HepG2 (cell line): ENCODE measurements around the gene EYA2. TPM values are rescaled to one million over a fixed set of nuclear protein-coding genes. Genes with fewer than 3 reads are reported as not detected.

Experiments
- ATAC-seq: fragments of 200-7000 bp; cut with Tn5 transposase; 3 replicates; pipeline ENCODE4 v1.9.1; 2020; ENCODE audit warnings: mild to moderate bottlenecking, moderate library complexity
- BruUV-seq: library from RNA; stranded (reverse); fragments of 400-500 nt; replicated peaks from 2 replicates; lab custom pipeline; 2021; lab: Mats Ljungman, UMichigan
- CTCF ChIA-PET: fragments of 300-600 bp; formaldehyde crosslinking; extraction: SDS; loops from one replicate; lab custom pipeline; 2021; ENCODE audit warnings: low total read pairs, inconsistent platforms, low intra/inter-chr PET ratio; lab: Yijun Ruan, JAX
- POLR2A ChIA-PET: fragments of 350-600 bp; sonication (Branson Sonifier 250); formaldehyde crosslinking; loops from one replicate; lab custom pipeline; 2020; ENCODE audit warnings: antibody characterized with exemption, inconsistent platforms; lab: Yijun Ruan, JAX
- DNase-seq: peaks from one replicate; pipeline ENCODE4 v3.0.0-alpha.2; 2015; ENCODE audit warnings: low spot score
- FAIRE-seq: peaks from 3 replicates; lab custom pipeline; 2011; peaks lifted over from hg19 to GRCh38; lab: Jason Lieb, UNC
- H2AFZ ChIP-seq: one replicate; pipeline ENCODE4 v1.6.1; 2011; ENCODE audit warnings: low read length, inconsistent platforms
- H3K27ac ChIP-seq: fragments of 300-600 bp; 3 replicates; pipeline ENCODE4 v1.8.0; 2011; ENCODE audit warnings: mixed run types, mild to moderate bottlenecking, mixed read lengths, low read length, inconsistent platforms; ENCODE audit not compliant: insufficient read depth; ENCODE audit errors: extremely low read length
- H3K27me3 ChIP-seq, 2 experiments: fragments of 200-600 bp in 1 of 2; 2 replicates in 1 of 2; 3 replicates in 1 of 2; pipeline versions ENCODE4 v1.6.0 to v1.8.0; 2011; ENCODE audit warnings: low read length in 2 of 2, mild to moderate bottlenecking in 2 of 2, moderate library complexity in 2 of 2, inconsistent platforms in 1 of 2; ENCODE audit not compliant: insufficient read depth in 2 of 2, control insufficient read depth in 1 of 2
- H3K36me3 ChIP-seq, 2 experiments: fragments of 200-600 bp in 1 of 2; replicated peaks in 1 of 2; 2 replicates in 1 of 2; 3 replicates in 1 of 2; pipeline versions ENCODE4 v1.5.1 to v1.8.0; 2011; ENCODE audit warnings: low read length in 2 of 2, inconsistent platforms in 1 of 2; ENCODE audit not compliant: insufficient read depth in 2 of 2, control insufficient read depth in 1 of 2
- H3K4me1 ChIP-seq: 2 replicates; pipeline ENCODE4 v1.5.1; 2012; ENCODE audit warnings: low read length, inconsistent platforms; ENCODE audit not compliant: insufficient read depth
- H3K4me2 ChIP-seq: 2 replicates; pipeline ENCODE4 v1.6.0; 2011; ENCODE audit warnings: low read depth, low read length, inconsistent platforms
- H3K4me3 ChIP-seq, 3 experiments: fragments of 200-600 bp in 1 of 3; sonication (generic), shearing (Covaris generic) in 1 of 3; replicated peaks in 1 of 3; 2 replicates each; pipeline ENCODE4 v1.5.1; 2011 to 2016; ENCODE audit warnings: low read length in 3 of 3, inconsistent platforms in 2 of 3, low read depth in 2 of 3, mild to moderate bottlenecking in 2 of 3, control low read depth in 1 of 3, mixed read lengths in 1 of 3; ENCODE audit not compliant: insufficient read depth in 1 of 3
- H3K79me2 ChIP-seq: one replicate; pipeline ENCODE4 v1.6.1; 2011; ENCODE audit warnings: low read length, inconsistent platforms; ENCODE audit not compliant: insufficient read depth
- H3K9ac ChIP-seq: 2 replicates; pipeline ENCODE4 v1.6.0; 2011; ENCODE audit warnings: mild to moderate bottlenecking, low read depth, low read length, inconsistent platforms; ENCODE audit not compliant: insufficient read depth
- H3K9me3 ChIP-seq: 2 replicates; pipeline ENCODE4 v1.5.1; 2012; ENCODE audit warnings: mild to moderate bottlenecking, low read length
- H4K20me1 ChIP-seq: 2 replicates; pipeline ENCODE4 v1.6.0; 2011; ENCODE audit warnings: inconsistent platforms, mild to moderate bottlenecking, low read length, moderate library complexity; ENCODE audit not compliant: insufficient read depth
- CREB1 ChIP-seq, 2 experiments: fragments of 450-650 bp in 1 of 2; IDR thresholded peaks; 2 replicates each; pipeline ENCODE4 v1.6.1; 2016 to 2017; ENCODE audit warnings: control low read depth in 1 of 2, mild to moderate bottlenecking in 1 of 2, missing compliant biosample characterization in 1 of 2, missing genetic modification characterization in 1 of 2
- HNRNPL ChIP-seq: fragments of 200-400 bp; formaldehyde crosslinking; IDR thresholded peaks from 2 replicates; pipeline ENCODE4 v1.6.1; 2017; ENCODE audit warnings: mild to moderate bottlenecking, low read depth, low read length
- IRF1 ChIP-seq: sonication (generic); formaldehyde crosslinking; IDR thresholded peaks from 2 replicates; pipeline ENCODE4 v1.4.0; 2020; ENCODE audit warnings: low read depth, mild to moderate bottlenecking, missing genetic modification reagents
- MTF2 ChIP-seq: sonication (generic); formaldehyde crosslinking; IDR thresholded peaks from 2 replicates; pipeline ENCODE4 v1.5.0; 2020; ENCODE audit warnings: missing genetic modification reagents, borderline replicate concordance
- NFE2L2 ChIP-seq: fragments of 150-350 bp; IDR thresholded peaks from 2 replicates; pipeline ENCODE4 v1.6.1; 2014; ENCODE audit warnings: low read length
- ZNF598 ChIP-seq: sonication (generic); formaldehyde crosslinking; IDR thresholded peaks from 2 replicates; pipeline ENCODE4 v1.5.1; 2020; ENCODE audit warnings: mild to moderate bottlenecking, missing genetic modification reagents, borderline replicate concordance
- WGBS: methylation state at CpG from one replicate; pipeline ENCODE4 v1.1.6; 2017; ENCODE audit warnings: low lambda C conversion rate; 5-methylcytosine and 5-hydroxymethylcytosine counted together
- in situ Hi-C: cut with HindIII; loops from 2 replicates; pipeline ENCODE4 v1.10.0; 2017; ENCODE audit warnings: low pct_unique_long_range_greater_than_20kb; ENCODE audit not compliant: extremely low pct_ligation_motif_present
- intact Hi-C: fragments of 100-400 bp; cut with micrococcal nuclease; formaldehyde crosslinking; loops from one replicate; pipeline ENCODE4 v1.10.0; 2022; ENCODE audit not compliant: unreplicated experiment
- polyA plus RNA-seq, 8 experiments: library from polyadenylated mRNA; depleted of rRNA in 3 of 8; stranded (reverse) in 7 of 8; unstranded in 1 of 8; fragments of >200 nt; fragmentation: Illumina TruSeq in 4 of 8; extraction: Trizol in 4 of 8; gene quantifications; 2 replicates each; pipeline versions ENCODE4 v1.2.1 to v1.2.3, GENCODE V29; 2011 to 2016; ENCODE audit warnings: low read depth in 4 of 8, missing spikeins in 1 of 8, mixed read lengths in 1 of 8; ENCODE audit not compliant: insufficient read depth in 1 of 8
- total RNA-seq, 5 experiments: library from RNA; depleted of rRNA; stranded (reverse); fragments of >200 nt; fragmentation: Illumina TruSeq; extraction: Trizol; gene quantifications; 2 replicates each; pipeline ENCODE4 v1.2.3, GENCODE V29; 2016; ENCODE audit warnings: low read depth in 1 of 5
- TF ChIP-seq, protein P1 (sequence below): sonication (generic); formaldehyde crosslinking; IDR thresholded peaks from 2 replicates; pipeline ENCODE4 v1.5.1; 2020; ENCODE audit warnings: missing genetic modification reagents, mild to moderate bottlenecking, borderline replicate concordance
- TF ChIP-seq, protein P2 (sequence below): IDR thresholded peaks from 2 replicates; pipeline ENCODE4 v1.6.1; 2016; ENCODE audit warnings: low read depth, control low read depth
- TF ChIP-seq, protein P3 (sequence below): sonication (generic); formaldehyde crosslinking; IDR thresholded peaks from 2 replicates; pipeline ENCODE4 v1.4.0; 2020; ENCODE audit warnings: missing genetic modification reagents
- TF ChIP-seq, protein P4 (sequence below), 2 experiments: sonication (generic) in 1 of 2; formaldehyde crosslinking in 1 of 2; IDR thresholded peaks; 2 replicates each; pipeline versions ENCODE4 v1.5.1 to v1.6.1; 2011 to 2020; ENCODE audit warnings: borderline replicate concordance in 1 of 2, low read depth in 1 of 2, low read length in 1 of 2, mild to moderate bottlenecking in 1 of 2, missing genetic modification reagents in 1 of 2, moderate library complexity in 1 of 2

EYA2 gene
- total and polyA plus RNA-seq, 2 of the 13 experiments (the other 11 are each of a cell fraction or from before 2014, with no cell fraction given) = not detected

DNA sequence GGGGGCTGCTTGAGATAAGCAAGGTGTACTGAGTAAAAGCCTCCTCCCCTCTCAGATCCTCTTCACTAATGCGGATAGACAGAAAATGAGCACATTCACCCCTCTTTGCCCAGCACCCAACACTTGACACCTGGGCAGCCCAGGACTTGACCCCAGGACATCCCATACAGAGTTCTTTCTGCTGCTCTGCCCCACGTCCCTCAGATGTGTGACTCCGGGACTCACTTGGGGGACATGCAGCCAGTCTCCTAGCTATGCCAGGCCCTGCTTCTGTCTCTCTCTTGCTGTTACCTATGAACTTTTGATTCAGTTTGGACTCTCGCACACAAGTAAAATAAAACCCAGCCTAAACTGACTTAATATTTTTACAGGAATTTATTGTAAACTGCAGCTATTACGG is 159.9 kb downstream of the EYA2 start:
- Histone ChIP-seq H3K9ac (no peak overlapping the region), H3K36me3 (no peaks in the 10 kb centered on the region), H3K27me3 (peaks cover 4 to 49% of the 10 kb centered on the region in 2 experiments), H4K20me1 (peaks cover 4% of the 10 kb centered on the region; the same call in 1 of the 2 replicates), H3K27ac (no peak overlapping the region), H3K9me3 (no peaks in the 10 kb centered on the region), H3K4me3 (no peak overlapping the region), H3K79me2 (no peaks in the 10 kb centered on the region), H2AFZ (no peak overlapping the region), H3K4me2 (no peak overlapping the region), H3K4me1 (no peaks in the 10 kb centered on the region)
- WGBS = 50% methylated on average over 5 of the region's 5 CpGs
- FAIRE-seq (no peak), ATAC-seq (no peak), DNase-seq (no peak)
- no TSS peak for BruUV-seq
- CTCF ChIA-PET = no interaction called here
- POLR2A ChIA-PET = no interaction called here
- TF ChIP-seq HNRNPL (no peak), NFE2L2 (no peak), ZNF598 (CRISPR knock-in tag) (no peak)
- TF ChIP-seq, protein P1, sequence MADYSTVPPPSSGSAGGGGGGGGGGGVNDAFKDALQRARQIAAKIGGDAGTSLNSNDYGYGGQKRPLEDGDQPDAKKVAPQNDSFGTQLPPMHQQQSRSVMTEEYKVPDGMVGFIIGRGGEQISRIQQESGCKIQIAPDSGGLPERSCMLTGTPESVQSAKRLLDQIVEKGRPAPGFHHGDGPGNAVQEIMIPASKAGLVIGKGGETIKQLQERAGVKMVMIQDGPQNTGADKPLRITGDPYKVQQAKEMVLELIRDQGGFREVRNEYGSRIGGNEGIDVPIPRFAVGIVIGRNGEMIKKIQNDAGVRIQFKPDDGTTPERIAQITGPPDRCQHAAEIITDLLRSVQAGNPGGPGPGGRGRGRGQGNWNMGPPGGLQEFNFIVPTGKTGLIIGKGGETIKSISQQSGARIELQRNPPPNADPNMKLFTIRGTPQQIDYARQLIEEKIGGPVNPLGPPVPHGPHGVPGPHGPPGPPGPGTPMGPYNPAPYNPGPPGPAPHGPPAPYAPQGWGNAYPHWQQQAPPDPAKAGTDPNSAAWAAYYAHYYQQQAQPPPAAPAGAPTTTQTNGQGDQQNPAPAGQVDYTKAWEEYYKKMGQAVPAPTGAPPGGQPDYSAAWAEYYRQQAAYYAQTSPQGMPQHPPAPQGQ (CRISPR knock-in tag) = no peak
- in situ Hi-C loops (no loop called here), intact Hi-C loops (no loop called here)

- under 1% methylated on average over 6 of the region's 6 CpGs for WGBS
- no peak overlapping the region for H2AFZ ChIP-seq
- H3K4me1 ChIP-seq = no peaks in the 10 kb centered on the region
- intact Hi-C loops (no loop called here), in situ Hi-C loops (no loop called here)
- H3K9ac ChIP-seq = no peak overlapping the region
- H3K4me2 ChIP-seq = no peak overlapping the region
- H3K36me3 ChIP-seq = no peaks in the 10 kb centered on the region
- CTCF ChIA-PET = no interaction called here
- POLR2A ChIA-PET = no interaction called here
- no TSS peak for BruUV-seq
- no peaks in the 10 kb centered on the region for H3K79me2 ChIP-seq
- H3K9me3 ChIP-seq = no peaks in the 10 kb centered on the region
- peaks cover 3 to 45% of the 10 kb centered on the region in 2 experiments for H3K27me3 ChIP-seq
- no peak overlapping the region for H3K4me3 ChIP-seq
- H4K20me1 ChIP-seq = peaks cover 4% of the 10 kb centered on the region; the same call in 1 of the 2 replicates
- FAIRE-seq = peak; percentile 56
- ATAC-seq = peak; percentile 44; the same call in 1 of the 3 replicates
- DNase-seq = no peak
- H3K27ac ChIP-seq = no peak overlapping the region
- TF ChIP-seq MTF2 (CRISPR knock-in tag) (no peak), IRF1 (CRISPR knock-in tag) (no peak), CREB1 (IDR thresholded peaks at IDR 0.05) (peak; percentile 38; the same call in 1 of the 2 replicates), CREB1 (CRISPR knock-in tag; IDR thresholded peaks at IDR 0.05) (no peak)
- TF ChIP-seq, protein P2, sequence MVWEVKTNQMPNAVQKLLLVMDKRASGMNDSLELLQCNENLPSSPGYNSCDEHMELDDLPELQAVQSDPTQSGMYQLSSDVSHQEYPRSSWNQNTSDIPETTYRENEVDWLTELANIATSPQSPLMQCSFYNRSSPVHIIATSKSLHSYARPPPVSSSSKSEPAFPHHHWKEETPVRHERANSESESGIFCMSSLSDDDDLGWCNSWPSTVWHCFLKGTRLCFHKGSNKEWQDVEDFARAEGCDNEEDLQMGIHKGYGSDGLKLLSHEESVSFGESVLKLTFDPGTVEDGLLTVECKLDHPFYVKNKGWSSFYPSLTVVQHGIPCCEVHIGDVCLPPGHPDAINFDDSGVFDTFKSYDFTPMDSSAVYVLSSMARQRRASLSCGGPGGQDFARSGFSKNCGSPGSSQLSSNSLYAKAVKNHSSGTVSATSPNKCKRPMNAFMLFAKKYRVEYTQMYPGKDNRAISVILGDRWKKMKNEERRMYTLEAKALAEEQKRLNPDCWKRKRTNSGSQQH = no peak
- TF ChIP-seq, protein P3, sequence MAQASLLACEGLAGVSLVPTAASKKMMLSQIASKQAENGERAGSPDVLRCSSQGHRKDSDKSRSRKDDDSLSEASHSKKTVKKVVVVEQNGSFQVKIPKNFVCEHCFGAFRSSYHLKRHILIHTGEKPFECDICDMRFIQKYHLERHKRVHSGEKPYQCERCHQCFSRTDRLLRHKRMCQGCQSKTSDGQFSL (CRISPR knock-in tag) = no peak
- TF ChIP-seq, protein P4, sequence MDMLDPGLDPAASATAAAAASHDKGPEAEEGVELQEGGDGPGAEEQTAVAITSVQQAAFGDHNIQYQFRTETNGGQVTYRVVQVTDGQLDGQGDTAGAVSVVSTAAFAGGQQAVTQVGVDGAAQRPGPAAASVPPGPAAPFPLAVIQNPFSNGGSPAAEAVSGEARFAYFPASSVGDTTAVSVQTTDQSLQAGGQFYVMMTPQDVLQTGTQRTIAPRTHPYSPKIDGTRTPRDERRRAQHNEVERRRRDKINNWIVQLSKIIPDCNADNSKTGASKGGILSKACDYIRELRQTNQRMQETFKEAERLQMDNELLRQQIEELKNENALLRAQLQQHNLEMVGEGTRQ (IDR thresholded peaks at IDR 0.05; ENCODE audit: low read depth, low read length) = peak; percentile 82
- TF ChIP-seq, protein P4 (CRISPR knock-in tag; IDR thresholded peaks at IDR 0.05; ENCODE audit: borderline replicate concordance) = no peak
Observed at GRCh38 chr20:47054945-47055344, 160.3 kb downstream of the EYA2 start.
